ENCODE data around the gene KSR1. TPM values are rescaled to one million over a fixed set of nuclear protein-coding genes. Genes with fewer than 3 reads are reported as not detected.

The KSR1 gene
- total and polyA plus RNA-seq, 10 of the 15 experiments (the other 5 are each of a cell fraction or from before 2014, with no cell fraction given), result 0.97 to 66.6 (median 22.9) TPM

- ChIA-PET SMC1A (ENCODE audit: uncharacterized antibody, unreplicated experiment) (interaction anchor here (1.1 kb wide), 1 partner anchor 11 kb away, joined by 3 read pairs; no protein-coding TSS in a partner anchor), POLR2A (no interaction called here), CTCF (interaction anchor here (0.6 to 1.5 kb wide), 4 partner anchors 13 to 1439 kb away, joined by 3 to 6 read pairs (median 3); partner anchors contain the start of gene KSR1), RAD21 (ENCODE audit: unreplicated experiment) (no interaction called here)
- H4K20me1 ChIP-seq (ENCODE audit: control insufficient read depth, insufficient read depth), result no peaks in the 10 kb centered on the region
- TF ChIP-seq IKZF2 (IDR thresholded peaks at IDR 0.05), result no peak
- no peak for TF ChIP-seq RCOR1 (conservative IDR thresholded peaks at IDR 0.05; ENCODE audit: low read depth, low read length)
- no peak for TF ChIP-seq SMARCA5 (IDR thresholded peaks at IDR 0.05)
- no peak for TF ChIP-seq HCFC1 (IDR thresholded peaks at IDR 0.05; ENCODE audit: low read length)
- no peak for TF ChIP-seq ETV6 (conservative IDR thresholded peaks at IDR 0.05 in 1 of 2, IDR thresholded peaks at IDR 0.05 in 1 of 2; ENCODE audit: borderline replicate concordance in 1 of 2, low read depth in 1 of 2)
- no peak for TF ChIP-seq DPF2 (IDR thresholded peaks at IDR 0.05)
- no peak for TF ChIP-seq ASH2L (IDR thresholded peaks at IDR 0.05; ENCODE audit: borderline replicate concordance, low read depth)
- TF ChIP-seq, protein P1, sequence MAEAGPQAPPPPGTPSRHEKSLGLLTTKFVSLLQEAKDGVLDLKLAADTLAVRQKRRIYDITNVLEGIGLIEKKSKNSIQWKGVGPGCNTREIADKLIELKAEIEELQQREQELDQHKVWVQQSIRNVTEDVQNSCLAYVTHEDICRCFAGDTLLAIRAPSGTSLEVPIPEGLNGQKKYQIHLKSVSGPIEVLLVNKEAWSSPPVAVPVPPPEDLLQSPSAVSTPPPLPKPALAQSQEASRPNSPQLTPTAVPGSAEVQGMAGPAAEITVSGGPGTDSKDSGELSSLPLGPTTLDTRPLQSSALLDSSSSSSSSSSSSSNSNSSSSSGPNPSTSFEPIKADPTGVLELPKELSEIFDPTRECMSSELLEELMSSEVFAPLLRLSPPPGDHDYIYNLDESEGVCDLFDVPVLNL (IDR thresholded peaks at IDR 0.05; ENCODE audit: low read depth, low read length), result no peak
- no peak for TF ChIP-seq CBX5 (IDR thresholded peaks at IDR 0.05; ENCODE audit: low read depth)
- no peak for TF ChIP-seq IKZF1 (conservative IDR thresholded peaks at IDR 0.05)
- TF ChIP-seq STAT1 (conservative IDR thresholded peaks at IDR 0.05), result no peak
- TF ChIP-seq NBN (IDR thresholded peaks at IDR 0.05), result no peak
- TF ChIP-seq ATF7 (IDR thresholded peaks at IDR 0.05; ENCODE audit: low read depth), result no peak
- TF ChIP-seq CHD1 (IDR thresholded peaks at IDR 0.05; ENCODE audit: low read depth, low read length), result no peak
- TF ChIP-seq RFX5 (IDR thresholded peaks at IDR 0.05; ENCODE audit: low read depth, low read length), result no peak
- intact Hi-C loops (cut with micrococcal nuclease; ENCODE audit: unreplicated experiment) (no loop called here), in situ Hi-C loops (cut with MboI) (loop anchor here (10.0 kb wide), 1 partner anchor 442 kb away; no protein-coding TSS in a partner anchor)
- no TSS peak for BruUV-seq (replicated peaks)
- no peak overlapping the region for H3K4me2 ChIP-seq (ENCODE audit: control insufficient read depth, insufficient read depth)
- H3K27me3 ChIP-seq (replicated peaks in 1 of 2; ENCODE audit: control insufficient read depth in 2 of 2, insufficient read depth in 2 of 2, low read length in 1 of 2), result no peaks in the 10 kb centered on the region
- DNase-seq (ENCODE audit: low read depth, low spot score) (no peak), ATAC-seq (no peak), FAIRE-seq (no peak)
- H3K27ac ChIP-seq (ENCODE audit: control insufficient read depth, insufficient read depth), result no peak overlapping the region
- H3K79me2 ChIP-seq (ENCODE audit: control insufficient read depth, insufficient read depth, low read length), result no peaks in the 10 kb centered on the region
- no peak overlapping the region for H3K4me3 ChIP-seq
- WGBS (ENCODE audit: insufficient coverage, insufficient replicate concordance, low lambda C conversion rate, missing lambda C conversion rate), result 38% methylated on average over 5 of the region's 5 CpGs
- H2AFZ ChIP-seq (ENCODE audit: control insufficient read depth, low read depth, low read length), result no peak overlapping the region
- H3K4me1 ChIP-seq (ENCODE audit: control insufficient read depth, insufficient read depth, low read length), result no peaks in the 10 kb centered on the region
- no peak overlapping the region for H3K9ac ChIP-seq (ENCODE audit: control insufficient read depth, insufficient read depth, low read length)
- no peaks in the 10 kb centered on the region for H3K36me3 ChIP-seq (ENCODE audit: control insufficient read depth in 2 of 2, insufficient read depth in 2 of 2, low read length in 1 of 2)
- no peaks in the 10 kb centered on the region for H3K9me3 ChIP-seq (replicated peaks; ENCODE audit: control insufficient read depth, insufficient read depth, low read length)
Measured at GRCh38 chr17:27442702-27443101, 13.5 kb upstream of the KSR1 start.

All from GM12878 (cell line).